ENCODE data around the gene SETD2. TPM values are rescaled to one million over a fixed set of nuclear protein-coding genes. Genes with fewer than 3 reads are reported as not detected.
"Not testable (repeated sequence)": the region's sequence is repeated elsewhere in the genome, so short reads cannot be mapped to it uniquely, and the experiment has no call there.

Gene SETD2
- total RNA-seq, 1 donor = 121 TPM

- Histone ChIP-seq H3K9me3 (ENCODE audit: low read depth, low read length) (no peaks in the 10 kb centered on the region), H3K4me1 (ENCODE audit: insufficient read depth, low read length) (peaks cover 12% of the 10 kb centered on the region), H3K27me3 (ENCODE audit: insufficient read depth, low read length) (no peaks in the 10 kb centered on the region), H3K4me3 (ENCODE audit: low read length) (no peak overlapping the region)
Measured at GRCh38 chr3:47047673-47048072, 116.2 kb downstream of the SETD2 start.

- Histone ChIP-seq H3K4me1 (ENCODE audit: insufficient read depth, low read length) (peaks cover 12% of the 10 kb centered on the region), H3K27me3 (ENCODE audit: insufficient read depth, low read length) (no peaks in the 10 kb centered on the region), H3K4me3 (ENCODE audit: low read length) (no peak overlapping the region), H3K9me3 (ENCODE audit: low read depth, low read length) (no peaks in the 10 kb centered on the region)
Measured at GRCh38 chr3:47047069-47047468, 116.8 kb downstream of the SETD2 start.

GRCh38 chr3:47042231-47042791 lies 121.6 kb downstream of the SETD2 start:
- no peaks in the 10 kb centered on the region for H3K27me3 ChIP-seq (ENCODE audit: insufficient read depth, low read length)
- H3K9me3 ChIP-seq (ENCODE audit: low read depth, low read length) = no peaks in the 10 kb centered on the region
- H3K4me3 ChIP-seq (ENCODE audit: low read length) = no peak overlapping the region
- peaks cover 10% of the 10 kb centered on the region for H3K4me1 ChIP-seq (ENCODE audit: insufficient read depth, low read length)

GRCh38 chr3:47041114-47041513 lies 122.8 kb downstream of the SETD2 start:
- Histone ChIP-seq H3K27me3 (ENCODE audit: insufficient read depth, low read length) (no peaks in the 10 kb centered on the region), H3K9me3 (ENCODE audit: low read depth, low read length) (no peaks in the 10 kb centered on the region), H3K4me3 (ENCODE audit: low read length) (no peak overlapping the region), H3K4me1 (ENCODE audit: insufficient read depth, low read length) (peaks cover 10% of the 10 kb centered on the region)

- not testable (repeated sequence) for H3K27me3 ChIP-seq (ENCODE audit: insufficient read depth, low read length); H3K4me3 ChIP-seq (ENCODE audit: low read length); H3K9me3 ChIP-seq (ENCODE audit: low read depth, low read length)
- peaks cover 10% of the 10 kb centered on the region for H3K4me1 ChIP-seq (ENCODE audit: insufficient read depth, low read length)
Measured at GRCh38 chr3:47037302-47037701, 126.6 kb downstream of the SETD2 start.

GRCh38 chr3:47036145-47036544 lies 127.8 kb downstream of the SETD2 start:
- Histone ChIP-seq H3K9me3 (ENCODE audit: low read depth, low read length) (no peaks in the 10 kb centered on the region), H3K4me3 (ENCODE audit: low read length) (no peak overlapping the region), H3K27me3 (ENCODE audit: insufficient read depth, low read length) (no peaks in the 10 kb centered on the region), H3K4me1 (ENCODE audit: insufficient read depth, low read length) (peaks cover 10% of the 10 kb centered on the region)

- no peaks in the 10 kb centered on the region for H3K27me3 ChIP-seq (ENCODE audit: insufficient read depth, low read length)
- no peak overlapping the region for H3K4me3 ChIP-seq (ENCODE audit: low read length)
- no peaks in the 10 kb centered on the region for H3K9me3 ChIP-seq (ENCODE audit: low read depth, low read length)
- H3K4me1 ChIP-seq (ENCODE audit: insufficient read depth, low read length) = peaks cover 15% of the 10 kb centered on the region
Measured at GRCh38 chr3:47035645-47036044, 128.3 kb downstream of the SETD2 start.

GRCh38 chr3:47034868-47035489 lies 128.9 kb downstream of the SETD2 start:
- H3K4me1 ChIP-seq (ENCODE audit: insufficient read depth, low read length) = peaks cover 16% of the 10 kb centered on the region

GRCh38 chr3:47031041-47031440 lies 132.9 kb downstream of the SETD2 start:
- not testable (repeated sequence) for H3K9me3 ChIP-seq (ENCODE audit: low read depth, low read length); H3K4me1 ChIP-seq (ENCODE audit: insufficient read depth, low read length); H3K4me3 ChIP-seq (ENCODE audit: low read length); H3K27me3 ChIP-seq (ENCODE audit: insufficient read depth, low read length)

More at GRCh38 chr3:47034868-47035489, 128.9 kb downstream of the SETD2 start:
- no peaks in the 10 kb centered on the region for H3K9me3 ChIP-seq (ENCODE audit: low read depth, low read length)
- H3K4me3 ChIP-seq (ENCODE audit: low read length) = no peak overlapping the region
- no peaks in the 10 kb centered on the region for H3K27me3 ChIP-seq (ENCODE audit: insufficient read depth, low read length)

- H3K4me1 ChIP-seq (ENCODE audit: insufficient read depth, low read length) = peaks cover 5% of the 10 kb centered on the region
- H3K27me3 ChIP-seq (ENCODE audit: insufficient read depth, low read length) = no peaks in the 10 kb centered on the region
- H3K4me3 ChIP-seq (ENCODE audit: low read length) = no peak overlapping the region
- H3K9me3 ChIP-seq (ENCODE audit: low read depth, low read length) = no peaks in the 10 kb centered on the region
Measured at GRCh38 chr3:47028667-47029066, 135.2 kb downstream of the SETD2 start.

GRCh38 chr3:47028146-47028545 lies 135.8 kb downstream of the SETD2 start:
- peaks cover 5% of the 10 kb centered on the region for H3K4me1 ChIP-seq (ENCODE audit: insufficient read depth, low read length)
- H3K27me3 ChIP-seq (ENCODE audit: insufficient read depth, low read length) = no peaks in the 10 kb centered on the region
- no peaks in the 10 kb centered on the region for H3K9me3 ChIP-seq (ENCODE audit: low read depth, low read length)
- H3K4me3 ChIP-seq (ENCODE audit: low read length) = no peak overlapping the region

- H3K4me1 ChIP-seq (ENCODE audit: insufficient read depth, low read length); H3K9me3 ChIP-seq (ENCODE audit: low read depth, low read length); H3K4me3 ChIP-seq (ENCODE audit: low read length); H3K27me3 ChIP-seq (ENCODE audit: insufficient read depth, low read length): not testable (repeated sequence)
Measured at GRCh38 chr3:47026432-47026831, 137.5 kb downstream of the SETD2 start.

- Histone ChIP-seq H3K9me3 (ENCODE audit: low read depth, low read length) (no peaks in the 10 kb centered on the region), H3K27me3 (ENCODE audit: insufficient read depth, low read length) (no peaks in the 10 kb centered on the region), H3K4me3 (ENCODE audit: low read length) (no peak overlapping the region), H3K4me1 (ENCODE audit: insufficient read depth, low read length) (no peaks in the 10 kb centered on the region)
Measured at GRCh38 chr3:47024932-47025331, 139.0 kb downstream of the SETD2 start.

GRCh38 chr3:47022641-47023071 lies 141.3 kb downstream of the SETD2 start:
- H3K4me1 ChIP-seq (ENCODE audit: insufficient read depth, low read length) = peaks cover 10% of the 10 kb centered on the region
- H3K4me3 ChIP-seq (ENCODE audit: low read length) = no peak overlapping the region
- no peaks in the 10 kb centered on the region for H3K27me3 ChIP-seq (ENCODE audit: insufficient read depth, low read length)

GRCh38 chr3:47020311-47020710 lies 143.6 kb downstream of the SETD2 start:
- no peaks in the 10 kb centered on the region for H3K9me3 ChIP-seq (ENCODE audit: low read depth, low read length)
- no peaks in the 10 kb centered on the region for H3K27me3 ChIP-seq (ENCODE audit: insufficient read depth, low read length)
- no peak overlapping the region for H3K4me3 ChIP-seq (ENCODE audit: low read length)
- H3K4me1 ChIP-seq (ENCODE audit: insufficient read depth, low read length) = peaks cover 23% of the 10 kb centered on the region

More at GRCh38 chr3:47022641-47023071, 141.3 kb downstream of the SETD2 start:
- no peaks in the 10 kb centered on the region for H3K9me3 ChIP-seq (ENCODE audit: low read depth, low read length)

GRCh38 chr3:47019201-47019600 lies 144.7 kb downstream of the SETD2 start:
- H3K9me3 ChIP-seq (ENCODE audit: low read depth, low read length) = no peaks in the 10 kb centered on the region
- H3K27me3 ChIP-seq (ENCODE audit: insufficient read depth, low read length) = no peaks in the 10 kb centered on the region
- H3K4me1 ChIP-seq (ENCODE audit: insufficient read depth, low read length) = peaks cover 23% of the 10 kb centered on the region
- no peak overlapping the region for H3K4me3 ChIP-seq (ENCODE audit: low read length)
